IPS-NIHi7 (cell line): Measurements from ENCODE around the gene SDK1.
"Not testable (repeated sequence)": the region's sequence is repeated elsewhere in the genome, so short reads cannot be mapped to it uniquely, and the experiment has no call there.

ENCODE experiments used
- DNase-seq: peaks from one replicate; pipeline ENCODE4 v3.0.0; 2012; ENCODE audit warnings: mixed read lengths; ENCODE audit errors: extremely low spot score

Gene SDK1

GRCh38 chr7:4201566-4201965, 900.5 kb downstream of the SDK1 start:
- no peak for DNase-seq

GRCh38 chr7:4202154-4202736, 901.2 kb downstream of the SDK1 start:
- DNase-seq, result no peak

- no peak for DNase-seq
Observed at GRCh38 chr7:4202954-4203353, 901.9 kb downstream of the SDK1 start.

GRCh38 chr7:4203626-4204512, 902.8 kb downstream of the SDK1 start:
- DNase-seq, result no peak

- no peak for DNase-seq
Observed at GRCh38 chr7:4204513-4205165, 903.6 kb downstream of the SDK1 start.

- no peak for DNase-seq
Observed at GRCh38 chr7:4205828-4206227, 904.8 kb downstream of the SDK1 start.

- DNase-seq, result no peak
Observed at GRCh38 chr7:4207011-4207410, 906.0 kb downstream of the SDK1 start.

- DNase-seq, result no peak
Observed at GRCh38 chr7:4208086-4208485, 907.0 kb downstream of the SDK1 start.

- no peak for DNase-seq
Observed at GRCh38 chr7:4208586-4208985, 907.5 kb downstream of the SDK1 start.

GRCh38 chr7:4209126-4209525, 908.1 kb downstream of the SDK1 start:
- DNase-seq, result no peak

GRCh38 chr7:4209966-4210365, 908.9 kb downstream of the SDK1 start:
- DNase-seq, result no peak

- no peak for DNase-seq
Observed at GRCh38 chr7:4210821-4211220, 909.8 kb downstream of the SDK1 start.

GRCh38 chr7:4211261-4211660, 910.2 kb downstream of the SDK1 start:
- no peak for DNase-seq

GRCh38 chr7:4212376-4212775, 911.3 kb downstream of the SDK1 start:
- no peak for DNase-seq

GRCh38 chr7:4214291-4215155, 913.5 kb downstream of the SDK1 start:
- DNase-seq, result no peak

GRCh38 chr7:4215176-4215720, 914.2 kb downstream of the SDK1 start:
- no peak for DNase-seq

GRCh38 chr7:4216016-4216415, 915.0 kb downstream of the SDK1 start:
- DNase-seq, result no peak

GRCh38 chr7:4217126-4217660, 916.1 kb downstream of the SDK1 start:
- DNase-seq, result not testable (repeated sequence)

GRCh38 chr7:4218481-4218880, 917.4 kb downstream of the SDK1 start:
- DNase-seq, result no peak

GRCh38 chr7:4220011-4220410, 919.0 kb downstream of the SDK1 start:
- DNase-seq, result no peak

- DNase-seq, result no peak
Observed at GRCh38 chr7:4221043-4221442, 920.0 kb downstream of the SDK1 start.
